H1 (cell line): Measurements from ENCODE around the gene OLFM1. TPM values are rescaled to one million over a fixed set of nuclear protein-coding genes. Genes with fewer than 3 reads are reported as not detected.

Source experiments
- EZH2 ChIP-seq: fragments of 200-600 bp; sonication (generic); IDR thresholded peaks from 2 replicates; pipeline ENCODE4 v1.7.1; 2012; ENCODE audit warnings: low read depth, mild to moderate bottlenecking, moderate library complexity, low read length, inconsistent platforms; ENCODE audit not compliant: severe bottlenecking
- HDAC2 ChIP-seq, 2 experiments: fragments of 300-600 bp in 1 of 2; sonication (generic) in 1 of 2; IDR thresholded peaks; 2 replicates each; pipeline ENCODE4 v1.6.1; 2011 to 2012; ENCODE audit warnings: low read depth in 2 of 2, low read length in 2 of 2, mild to moderate bottlenecking in 2 of 2, moderate library complexity in 2 of 2, borderline replicate concordance in 1 of 2, inconsistent platforms in 1 of 2
- JUND ChIP-seq: IDR thresholded peaks from 2 replicates; pipeline ENCODE4 v1.6.1; 2011; ENCODE audit warnings: mild to moderate bottlenecking, improper control_type of control experiment, low read length
- KDM1A ChIP-seq: fragments of 200-600, 300-600 bp; sonication (generic); IDR thresholded peaks from 2 replicates; pipeline ENCODE4 v1.7.1; 2016; ENCODE audit warnings: mild to moderate bottlenecking, low read length, borderline replicate concordance
- KDM4A ChIP-seq: IDR thresholded peaks from one replicate; pipeline ENCODE4 v1.7.1; 2012; ENCODE audit warnings: low read depth, mild to moderate bottlenecking, moderate library complexity, low read length, inconsistent platforms; ENCODE audit not compliant: severe bottlenecking
- SIX5 ChIP-seq: IDR thresholded peaks from 2 replicates; pipeline ENCODE4 v1.6.1; 2011; ENCODE audit warnings: mild to moderate bottlenecking, low read depth, low read length
- polyA plus RNA-seq, 7 experiments: library from polyadenylated mRNA; depleted of rRNA in 3 of 7; stranded (reverse) in 5 of 7; unstranded in 2 of 7; fragments of >200 nt in 5 of 7; fragments of 200-250 nt in 2 of 7; gene quantifications; 1 replicate in 5 of 7; 2 replicates in 1 of 7; 4 replicates in 1 of 7; pipeline versions ENCODE4 v1.2.1 to v1.2.3, GENCODE V29; 2011 to 2013; ENCODE audit warnings: missing spikeins in 2 of 7, mixed read lengths in 2 of 7
- total RNA-seq: library from RNA; stranded (reverse); fragmentation: NEBNext Ultra II Directional; extraction: Animal tissue kit (Norgen Biotek cat#: 25700); gene quantifications from 2 replicates; pipeline ENCODE4 v1.2.1, GENCODE V29; 2021
- TF ChIP-seq, protein P1 (sequence below): fragments of 300-600 bp; sonication (generic); IDR thresholded peaks from 2 replicates; pipeline ENCODE4 v1.7.1; 2012; ENCODE audit warnings: low read length, moderate library complexity, mild to moderate bottlenecking, inconsistent platforms; ENCODE audit not compliant: insufficient replicate concordance
- TF ChIP-seq, protein P2 (sequence below): IDR thresholded peaks from 2 replicates; pipeline ENCODE4 v1.6.1; 2011; ENCODE audit warnings: low read depth, mild to moderate bottlenecking, low read length; ENCODE audit not compliant: insufficient read depth

Gene OLFM1
- total and polyA plus RNA-seq, 2 of the 8 experiments (the other 6 are each of a cell fraction or from before 2014, with no cell fraction given), result 53.0 to 53.4 TPM

DNA sequence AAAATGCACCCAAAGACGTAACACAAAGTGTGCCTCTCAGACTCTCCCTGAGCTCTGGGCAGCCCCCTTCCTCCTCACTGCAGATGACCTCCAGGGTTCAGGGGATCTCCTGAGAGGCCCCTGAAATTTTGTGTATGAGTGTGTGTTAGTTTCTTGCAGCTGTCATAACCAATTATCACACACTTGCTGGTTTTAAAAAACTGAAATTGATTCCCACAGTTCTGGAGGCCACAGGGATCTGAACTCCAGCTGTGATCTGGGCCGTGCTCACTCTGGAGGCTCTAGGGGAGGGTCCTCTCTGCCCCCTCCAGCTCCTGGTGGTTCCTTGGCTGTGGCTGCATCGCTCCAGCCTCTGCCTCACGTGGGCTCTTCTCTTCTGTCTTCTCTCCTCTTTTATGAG, 58.8 kb downstream of the OLFM1 start (continued):
- TF ChIP-seq, protein P1, sequence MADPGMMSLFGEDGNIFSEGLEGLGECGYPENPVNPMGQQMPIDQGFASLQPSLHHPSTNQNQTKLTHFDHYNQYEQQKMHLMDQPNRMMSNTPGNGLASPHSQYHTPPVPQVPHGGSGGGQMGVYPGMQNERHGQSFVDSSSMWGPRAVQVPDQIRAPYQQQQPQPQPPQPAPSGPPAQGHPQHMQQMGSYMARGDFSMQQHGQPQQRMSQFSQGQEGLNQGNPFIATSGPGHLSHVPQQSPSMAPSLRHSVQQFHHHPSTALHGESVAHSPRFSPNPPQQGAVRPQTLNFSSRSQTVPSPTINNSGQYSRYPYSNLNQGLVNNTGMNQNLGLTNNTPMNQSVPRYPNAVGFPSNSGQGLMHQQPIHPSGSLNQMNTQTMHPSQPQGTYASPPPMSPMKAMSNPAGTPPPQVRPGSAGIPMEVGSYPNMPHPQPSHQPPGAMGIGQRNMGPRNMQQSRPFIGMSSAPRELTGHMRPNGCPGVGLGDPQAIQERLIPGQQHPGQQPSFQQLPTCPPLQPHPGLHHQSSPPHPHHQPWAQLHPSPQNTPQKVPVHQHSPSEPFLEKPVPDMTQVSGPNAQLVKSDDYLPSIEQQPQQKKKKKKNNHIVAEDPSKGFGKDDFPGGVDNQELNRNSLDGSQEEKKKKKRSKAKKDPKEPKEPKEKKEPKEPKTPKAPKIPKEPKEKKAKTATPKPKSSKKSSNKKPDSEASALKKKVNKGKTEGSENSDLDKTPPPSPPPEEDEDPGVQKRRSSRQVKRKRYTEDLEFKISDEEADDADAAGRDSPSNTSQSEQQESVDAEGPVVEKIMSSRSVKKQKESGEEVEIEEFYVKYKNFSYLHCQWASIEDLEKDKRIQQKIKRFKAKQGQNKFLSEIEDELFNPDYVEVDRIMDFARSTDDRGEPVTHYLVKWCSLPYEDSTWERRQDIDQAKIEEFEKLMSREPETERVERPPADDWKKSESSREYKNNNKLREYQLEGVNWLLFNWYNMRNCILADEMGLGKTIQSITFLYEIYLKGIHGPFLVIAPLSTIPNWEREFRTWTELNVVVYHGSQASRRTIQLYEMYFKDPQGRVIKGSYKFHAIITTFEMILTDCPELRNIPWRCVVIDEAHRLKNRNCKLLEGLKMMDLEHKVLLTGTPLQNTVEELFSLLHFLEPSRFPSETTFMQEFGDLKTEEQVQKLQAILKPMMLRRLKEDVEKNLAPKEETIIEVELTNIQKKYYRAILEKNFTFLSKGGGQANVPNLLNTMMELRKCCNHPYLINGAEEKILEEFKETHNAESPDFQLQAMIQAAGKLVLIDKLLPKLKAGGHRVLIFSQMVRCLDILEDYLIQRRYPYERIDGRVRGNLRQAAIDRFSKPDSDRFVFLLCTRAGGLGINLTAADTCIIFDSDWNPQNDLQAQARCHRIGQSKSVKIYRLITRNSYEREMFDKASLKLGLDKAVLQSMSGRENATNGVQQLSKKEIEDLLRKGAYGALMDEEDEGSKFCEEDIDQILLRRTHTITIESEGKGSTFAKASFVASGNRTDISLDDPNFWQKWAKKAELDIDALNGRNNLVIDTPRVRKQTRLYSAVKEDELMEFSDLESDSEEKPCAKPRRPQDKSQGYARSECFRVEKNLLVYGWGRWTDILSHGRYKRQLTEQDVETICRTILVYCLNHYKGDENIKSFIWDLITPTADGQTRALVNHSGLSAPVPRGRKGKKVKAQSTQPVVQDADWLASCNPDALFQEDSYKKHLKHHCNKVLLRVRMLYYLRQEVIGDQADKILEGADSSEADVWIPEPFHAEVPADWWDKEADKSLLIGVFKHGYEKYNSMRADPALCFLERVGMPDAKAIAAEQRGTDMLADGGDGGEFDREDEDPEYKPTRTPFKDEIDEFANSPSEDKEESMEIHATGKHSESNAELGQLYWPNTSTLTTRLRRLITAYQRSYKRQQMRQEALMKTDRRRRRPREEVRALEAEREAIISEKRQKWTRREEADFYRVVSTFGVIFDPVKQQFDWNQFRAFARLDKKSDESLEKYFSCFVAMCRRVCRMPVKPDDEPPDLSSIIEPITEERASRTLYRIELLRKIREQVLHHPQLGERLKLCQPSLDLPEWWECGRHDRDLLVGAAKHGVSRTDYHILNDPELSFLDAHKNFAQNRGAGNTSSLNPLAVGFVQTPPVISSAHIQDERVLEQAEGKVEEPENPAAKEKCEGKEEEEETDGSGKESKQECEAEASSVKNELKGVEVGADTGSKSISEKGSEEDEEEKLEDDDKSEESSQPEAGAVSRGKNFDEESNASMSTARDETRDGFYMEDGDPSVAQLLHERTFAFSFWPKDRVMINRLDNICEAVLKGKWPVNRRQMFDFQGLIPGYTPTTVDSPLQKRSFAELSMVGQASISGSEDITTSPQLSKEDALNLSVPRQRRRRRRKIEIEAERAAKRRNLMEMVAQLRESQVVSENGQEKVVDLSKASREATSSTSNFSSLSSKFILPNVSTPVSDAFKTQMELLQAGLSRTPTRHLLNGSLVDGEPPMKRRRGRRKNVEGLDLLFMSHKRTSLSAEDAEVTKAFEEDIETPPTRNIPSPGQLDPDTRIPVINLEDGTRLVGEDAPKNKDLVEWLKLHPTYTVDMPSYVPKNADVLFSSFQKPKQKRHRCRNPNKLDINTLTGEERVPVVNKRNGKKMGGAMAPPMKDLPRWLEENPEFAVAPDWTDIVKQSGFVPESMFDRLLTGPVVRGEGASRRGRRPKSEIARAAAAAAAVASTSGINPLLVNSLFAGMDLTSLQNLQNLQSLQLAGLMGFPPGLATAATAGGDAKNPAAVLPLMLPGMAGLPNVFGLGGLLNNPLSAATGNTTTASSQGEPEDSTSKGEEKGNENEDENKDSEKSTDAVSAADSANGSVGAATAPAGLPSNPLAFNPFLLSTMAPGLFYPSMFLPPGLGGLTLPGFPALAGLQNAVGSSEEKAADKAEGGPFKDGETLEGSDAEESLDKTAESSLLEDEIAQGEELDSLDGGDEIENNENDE, result no peak
- TF ChIP-seq, protein P2, sequence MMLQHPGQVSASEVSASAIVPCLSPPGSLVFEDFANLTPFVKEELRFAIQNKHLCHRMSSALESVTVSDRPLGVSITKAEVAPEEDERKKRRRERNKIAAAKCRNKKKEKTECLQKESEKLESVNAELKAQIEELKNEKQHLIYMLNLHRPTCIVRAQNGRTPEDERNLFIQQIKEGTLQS, result no peak
- no peak for TF ChIP-seq EZH2
- TF ChIP-seq KDM4A, result no peak
- TF ChIP-seq JUND, result no peak
- TF ChIP-seq KDM1A, result no peak
- TF ChIP-seq HDAC2 (IDR thresholded peaks at IDR 0.05; ENCODE audit: borderline replicate concordance in 1 of 2, low read depth in 2 of 2, low read length in 2 of 2), result no peak
- TF ChIP-seq SIX5, result no peak
